Measurements from ENCODE around the gene RAB3GAP2.

RAB3GAP2 gene

DNA sequence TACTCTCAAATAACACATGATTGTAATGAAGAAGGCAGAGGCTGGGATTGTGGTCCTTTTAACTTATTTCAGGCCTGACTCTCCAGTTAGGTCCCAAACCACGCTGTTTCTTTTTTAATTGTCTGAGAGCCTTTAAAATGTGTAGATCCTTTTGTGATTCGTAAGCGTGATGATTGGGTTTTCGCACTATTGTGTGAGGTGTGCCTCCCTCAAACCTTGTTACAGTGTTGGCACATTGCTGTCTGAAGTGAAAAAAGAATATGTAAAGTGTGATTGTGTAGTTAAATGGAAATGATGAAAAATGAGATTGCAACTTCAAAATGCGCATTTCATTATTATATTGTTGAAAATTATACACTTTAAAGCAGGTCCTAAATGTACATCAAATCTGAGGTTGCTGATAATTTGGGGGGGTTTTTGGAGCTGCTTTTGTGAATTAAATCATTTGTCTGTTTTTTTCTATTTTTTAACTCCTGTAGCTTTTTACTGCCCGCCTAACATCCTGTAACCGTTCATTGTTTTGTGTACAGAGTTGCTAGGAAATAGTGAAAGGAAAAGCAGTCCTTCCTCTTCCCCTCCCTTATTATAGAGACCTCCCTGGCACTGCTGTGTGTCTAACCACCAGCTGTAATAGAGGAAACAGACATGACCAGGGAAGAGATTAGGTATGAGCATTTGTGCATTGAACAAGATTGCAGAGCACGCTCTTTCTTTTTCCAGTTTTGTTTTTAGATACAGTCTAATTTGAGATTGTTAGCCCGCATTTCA, 135.1 kb downstream of the RAB3GAP2 start:
- no peak for TF ChIP-seq CTCF (IDR thresholded peaks at IDR 0.05; ENCODE audit: low read depth, low read length)
- H3K27ac ChIP-seq, result no peak overlapping the region
- H3K36me3 ChIP-seq, result peaks cover 65% of the 10 kb centered on the region
- H3K27me3 ChIP-seq (ENCODE audit: insufficient read depth, low read depth, severe bottlenecking), result no peaks in the 10 kb centered on the region
- H3K4me3 ChIP-seq (ENCODE audit: low read depth, low read length), result no peak overlapping the region
- DNase-seq, result no peak
- no peaks in the 10 kb centered on the region for H3K9me3 ChIP-seq (ENCODE audit: severe bottlenecking)

- no peak overlapping the region for H3K27ac ChIP-seq
- no peak for DNase-seq
- H3K4me3 ChIP-seq (ENCODE audit: low read depth, low read length), result no peak overlapping the region
- no peaks in the 10 kb centered on the region for H3K27me3 ChIP-seq (ENCODE audit: insufficient read depth, low read depth, severe bottlenecking)
- no peak for TF ChIP-seq CTCF (IDR thresholded peaks at IDR 0.05; ENCODE audit: low read depth, low read length)
- H3K9me3 ChIP-seq (ENCODE audit: severe bottlenecking), result no peaks in the 10 kb centered on the region
- H3K36me3 ChIP-seq, result peaks cover 53% of the 10 kb centered on the region
Observed at GRCh38 chr1:220135755-220136154, 136.5 kb downstream of the RAB3GAP2 start.

DNA sequence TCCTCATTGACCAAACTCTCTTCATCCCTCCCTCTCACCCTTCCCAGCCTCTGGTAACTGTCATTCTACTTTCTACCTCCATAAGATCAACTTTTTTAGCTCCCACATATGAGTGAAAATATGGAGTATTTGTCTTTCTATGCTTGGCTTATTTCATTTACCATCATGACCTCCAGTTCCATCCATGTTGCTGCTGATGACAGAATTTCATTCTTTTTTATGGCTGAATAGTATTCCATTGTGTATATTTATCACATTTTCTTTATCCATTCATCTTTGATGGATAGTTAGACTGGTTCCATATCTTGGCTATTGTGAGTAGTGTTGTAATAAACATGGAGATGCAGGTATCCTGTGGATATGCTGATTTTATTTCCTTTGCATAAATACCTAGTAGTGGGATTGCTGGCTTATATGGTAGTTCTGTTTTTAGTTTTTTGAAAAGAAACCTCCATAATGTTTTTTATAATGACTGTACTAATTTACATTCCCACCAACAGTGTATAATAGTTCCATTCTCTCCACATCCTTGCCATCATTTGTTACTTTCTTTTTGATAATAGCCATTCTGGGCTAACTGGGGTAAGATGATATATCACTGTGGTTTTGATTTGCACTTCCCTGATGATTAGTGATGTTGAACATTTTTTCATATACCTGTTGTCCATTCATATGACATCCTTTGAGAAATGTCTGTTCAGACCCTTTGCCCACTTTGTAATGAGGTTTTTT, 142.6 kb downstream of the RAB3GAP2 start:
- Histone ChIP-seq H3K27me3 (ENCODE audit: insufficient read depth, low read depth, severe bottlenecking) (no peaks in the 10 kb centered on the region), H3K27ac (no peak overlapping the region), H3K36me3 (peaks cover 33% of the 10 kb centered on the region), H3K9me3 (ENCODE audit: severe bottlenecking) (no peaks in the 10 kb centered on the region), H3K4me3 (ENCODE audit: low read depth, low read length) (no peak overlapping the region)
- TF ChIP-seq CTCF (IDR thresholded peaks at IDR 0.05; ENCODE audit: low read depth, low read length), result no peak
- no peak for DNase-seq

DNA sequence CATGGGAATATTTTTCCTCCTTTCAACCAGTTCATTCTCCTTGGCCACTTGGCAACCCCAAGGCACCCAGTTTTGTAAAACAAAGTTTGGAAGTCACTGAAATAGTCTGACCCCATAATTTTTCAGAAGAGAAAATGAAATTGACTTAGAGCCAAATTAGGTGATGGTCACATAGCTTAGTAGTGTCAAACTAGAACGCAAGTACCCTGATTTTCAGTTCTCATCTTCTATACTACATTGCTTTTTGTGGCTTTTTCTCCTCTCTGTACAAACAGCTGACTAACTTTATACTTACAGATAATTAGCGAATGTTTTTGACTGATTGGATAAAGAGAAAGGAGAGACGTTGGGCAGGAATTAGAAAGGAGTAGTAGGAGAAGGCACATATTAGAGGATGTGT, 145.2 kb downstream of the RAB3GAP2 start:
- no peak overlapping the region for H3K27ac ChIP-seq
- peaks cover 25% of the 10 kb centered on the region for H3K36me3 ChIP-seq
- no peak for DNase-seq
- TF ChIP-seq CTCF (IDR thresholded peaks at IDR 0.05; ENCODE audit: low read depth, low read length), result no peak
- H3K27me3 ChIP-seq (ENCODE audit: insufficient read depth, low read depth, severe bottlenecking), result no peaks in the 10 kb centered on the region
- no peaks in the 10 kb centered on the region for H3K9me3 ChIP-seq (ENCODE audit: severe bottlenecking)
- no peak overlapping the region for H3K4me3 ChIP-seq (ENCODE audit: low read depth, low read length)

DNA sequence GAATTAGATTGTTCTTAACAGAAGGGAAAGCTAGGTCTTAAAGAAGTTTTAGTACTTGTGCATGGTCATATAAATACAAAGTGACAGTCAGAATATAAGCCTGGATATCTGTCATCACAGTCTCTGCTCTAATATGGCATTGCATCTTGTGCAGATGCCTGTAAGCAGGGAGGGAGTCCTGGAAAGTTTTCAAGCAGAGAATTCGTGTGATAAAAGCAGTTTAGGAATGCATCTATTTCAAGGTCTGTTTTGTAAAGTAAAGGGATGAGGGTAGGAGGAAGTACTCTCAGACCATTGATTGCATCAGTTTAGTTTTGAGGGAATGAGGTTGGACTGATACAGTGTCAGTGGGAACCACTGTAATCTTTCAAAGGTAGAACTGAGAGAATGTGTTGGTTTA, 147.7 kb downstream of the RAB3GAP2 start:
- no peaks in the 10 kb centered on the region for H3K9me3 ChIP-seq (ENCODE audit: severe bottlenecking)
- no peaks in the 10 kb centered on the region for H3K27me3 ChIP-seq (ENCODE audit: insufficient read depth, low read depth, severe bottlenecking)
- H3K27ac ChIP-seq, result no peak overlapping the region
- TF ChIP-seq CTCF (IDR thresholded peaks at IDR 0.05; ENCODE audit: low read depth, low read length), result no peak
- H3K36me3 ChIP-seq, result peaks cover 18% of the 10 kb centered on the region
- DNase-seq, result no peak
- no peak overlapping the region for H3K4me3 ChIP-seq (ENCODE audit: low read depth, low read length)

Data from WERI-Rb-1 (cell line).